GM18870 (cell line): ENCODE data around the gene WT1.
"Not testable (repeated sequence)": the region's sequence is repeated elsewhere in the genome, so short reads cannot be mapped to it uniquely, and the experiment has no call there.

ENCODE experiments used
- ATAC-seq: cut with Tn5 transposase; IDR thresholded peaks from one replicate; pipeline ENCODE4 v1.9.1; 2021; ENCODE audit warnings: moderate library complexity; ENCODE audit not compliant: unreplicated experiment

Gene WT1

GRCh38 chr11:32388871-32389770 lies 46.2 kb downstream of the WT1 start:
- ATAC-seq, result no peak

GRCh38 chr11:32388365-32388764 lies 47.0 kb downstream of the WT1 start:
- ATAC-seq, result no peak

- no peak for ATAC-seq
Observed at GRCh38 chr11:32387411-32387810, 47.9 kb downstream of the WT1 start.

DNA sequence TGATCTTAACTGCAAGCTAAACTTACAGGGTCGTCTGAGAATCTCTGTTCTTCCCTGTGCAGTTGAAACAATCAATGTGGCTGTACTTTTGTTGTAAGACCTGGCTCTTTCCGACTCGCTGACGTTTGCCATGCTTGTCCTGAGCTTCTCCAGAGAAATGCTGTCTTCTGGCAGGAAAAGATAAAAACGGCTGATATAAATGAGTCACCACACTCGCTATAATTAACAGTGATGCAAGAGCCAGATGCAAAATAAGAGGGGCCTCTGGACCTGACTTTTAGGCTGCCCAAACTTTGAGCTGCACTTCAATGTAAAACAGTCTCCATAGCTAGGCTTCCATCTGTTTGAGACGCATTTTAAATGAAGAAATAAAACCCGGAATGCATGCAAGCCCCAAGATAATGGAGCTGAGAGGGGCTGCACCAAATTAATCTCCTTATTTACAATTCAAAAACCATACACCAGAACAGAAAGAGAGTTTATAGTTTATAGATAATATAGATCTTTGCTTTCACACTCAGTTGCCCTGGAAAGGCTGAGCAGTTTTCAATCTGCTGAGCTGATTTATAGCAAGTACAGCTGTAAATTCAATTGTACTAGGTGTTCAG lies 48.5 kb downstream of the WT1 start:
- ATAC-seq, result no peak

DNA sequence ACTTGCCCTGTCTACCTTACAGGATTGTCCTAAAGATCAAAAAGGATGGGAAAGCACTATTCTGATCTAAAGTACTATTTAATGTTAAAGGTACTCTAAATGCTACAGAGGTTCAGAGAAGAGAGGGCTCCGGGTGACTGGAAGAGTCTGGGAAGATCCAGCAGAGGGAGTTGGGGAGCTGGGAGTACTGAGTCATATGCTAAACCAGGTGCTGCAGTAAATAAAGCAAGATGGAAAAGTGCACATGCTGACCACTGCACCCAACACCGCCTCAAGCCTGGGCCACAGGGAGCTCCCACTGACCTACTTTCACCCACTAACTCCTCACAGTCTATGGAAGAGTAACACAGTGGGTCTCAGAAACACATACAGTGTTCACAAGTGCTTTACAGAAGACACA lies 49.3 kb downstream of the WT1 start:
- ATAC-seq, result no peak

DNA sequence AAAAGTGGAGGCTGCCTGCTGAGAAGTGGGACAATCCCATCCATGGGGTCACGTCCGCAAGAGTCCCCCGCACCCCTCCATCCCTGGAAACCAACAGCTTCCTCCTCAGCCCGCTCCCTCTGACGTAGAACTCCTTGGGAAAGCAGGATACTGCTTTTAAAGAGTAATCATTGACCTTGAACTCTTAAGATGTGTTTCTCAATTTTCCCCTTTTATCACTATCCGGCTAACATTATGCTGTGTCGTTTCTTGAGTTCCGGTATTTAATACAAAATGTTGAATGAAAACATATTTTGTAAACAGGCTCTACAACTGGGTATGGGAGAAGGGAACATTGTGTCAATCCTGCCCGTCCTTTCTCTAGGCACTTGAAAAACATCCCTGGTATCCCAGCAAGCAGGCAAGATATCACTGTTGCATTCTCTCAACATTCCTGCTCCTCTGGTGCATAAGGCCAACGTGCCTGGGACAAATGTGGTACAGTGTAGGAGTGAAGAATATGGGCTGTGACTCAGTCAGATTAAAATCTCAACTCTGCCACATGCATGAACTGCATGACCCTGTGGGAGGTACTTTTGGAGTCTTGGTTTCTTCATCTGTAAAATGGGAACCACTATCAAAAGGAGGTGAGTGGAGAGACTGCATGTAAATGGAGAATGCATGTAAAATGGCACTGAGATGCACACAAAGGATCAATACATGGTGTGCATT lies 52.8 kb downstream of the WT1 start:
- no peak for ATAC-seq

DNA sequence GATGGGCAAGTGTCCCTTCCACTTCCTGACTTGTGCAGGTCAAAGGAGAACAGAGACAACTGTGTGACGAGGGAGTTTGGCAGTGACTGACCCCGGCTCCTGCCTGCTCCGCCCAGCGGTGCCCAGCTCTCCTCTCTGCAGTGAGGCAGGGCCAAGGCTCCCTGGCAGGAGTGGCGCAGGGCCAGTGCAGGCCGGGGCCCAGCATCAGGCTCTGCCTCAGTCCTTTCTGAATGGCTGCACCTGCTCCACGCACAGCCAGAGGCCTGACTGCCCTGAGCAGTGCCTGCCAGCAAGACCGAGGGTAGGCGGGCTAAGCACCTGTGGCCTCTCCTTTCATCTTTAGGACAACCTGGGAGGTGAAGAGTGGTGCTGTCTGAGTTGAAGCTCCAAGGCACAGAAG lies 54.2 kb downstream of the WT1 start:
- no peak for ATAC-seq

GRCh38 chr11:32379719-32380118 lies 55.6 kb downstream of the WT1 start:
- ATAC-seq, result no peak

- no peak for ATAC-seq
Observed at GRCh38 chr11:32375826-32376225, 59.5 kb downstream of the WT1 start.

- ATAC-seq, result no peak
Observed at GRCh38 chr11:32374261-32374711, 61.1 kb downstream of the WT1 start.

- ATAC-seq, result not testable (repeated sequence)
Observed at GRCh38 chr11:32369987-32370386, 65.4 kb downstream of the WT1 start.

GRCh38 chr11:32366666-32367065 lies 68.7 kb downstream of the WT1 start:
- ATAC-seq, result no peak

DNA sequence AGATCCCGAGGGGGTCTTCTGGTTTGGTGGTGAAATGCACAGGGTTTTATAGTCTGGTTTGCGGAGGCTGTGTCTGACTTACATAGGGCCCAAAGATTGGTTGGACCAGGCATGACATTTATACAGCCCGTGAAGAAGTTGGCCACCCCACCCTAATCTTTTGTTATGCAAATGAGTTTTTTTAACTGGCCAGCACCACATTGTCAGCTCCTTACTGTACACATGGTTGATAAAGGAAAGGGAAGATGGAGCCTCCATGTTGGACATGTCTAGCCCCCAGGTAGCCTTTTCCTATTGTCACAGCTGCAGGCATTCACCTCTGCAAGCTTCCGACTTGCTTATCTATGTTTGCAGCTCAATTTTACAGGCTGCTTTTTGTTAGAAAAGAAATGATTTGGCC lies 70.1 kb downstream of the WT1 start:
- no peak for ATAC-seq

DNA sequence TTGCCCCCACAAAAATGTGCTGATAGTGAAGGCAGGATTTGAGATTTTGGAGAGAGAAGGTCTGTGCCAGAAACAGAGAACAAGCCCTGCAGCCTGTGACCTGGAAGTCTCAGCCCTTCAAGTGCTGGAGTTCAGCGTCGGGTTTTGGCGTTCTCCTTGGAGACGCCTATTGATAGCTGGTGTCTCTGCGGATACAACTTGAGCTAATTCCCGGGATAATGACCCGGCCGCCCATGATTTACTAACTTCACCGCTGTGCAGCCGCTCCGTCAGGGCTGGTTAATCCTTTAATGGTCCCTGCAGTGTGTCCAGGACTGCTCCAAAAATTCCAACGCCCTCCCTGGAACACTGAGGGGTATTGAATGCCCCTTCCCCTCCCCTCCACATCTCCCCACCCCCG lies 76.6 kb downstream of the WT1 start:
- no peak for ATAC-seq

- ATAC-seq, result no peak
Observed at GRCh38 chr11:32353884-32354283, 81.5 kb downstream of the WT1 start.

DNA sequence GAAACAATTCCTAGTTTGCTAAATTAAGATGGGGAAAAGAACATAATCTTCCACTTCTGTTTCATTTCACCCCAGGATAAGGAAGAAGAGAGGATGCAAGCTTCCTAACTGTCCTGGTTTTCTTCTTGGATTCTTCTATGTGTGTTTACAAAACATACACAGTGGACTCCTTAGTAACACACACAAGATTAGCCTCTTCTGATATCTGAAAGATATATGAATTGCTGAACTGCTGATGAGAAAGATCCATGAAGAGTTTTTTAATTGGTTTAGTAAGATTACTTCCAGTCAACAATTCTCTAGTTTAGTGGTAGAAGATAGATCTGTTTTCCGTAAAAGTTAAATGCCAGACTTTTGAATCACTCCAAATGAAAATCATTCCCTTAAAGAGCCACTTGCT lies 86.8 kb downstream of the WT1 start:
- ATAC-seq, result no peak

DNA sequence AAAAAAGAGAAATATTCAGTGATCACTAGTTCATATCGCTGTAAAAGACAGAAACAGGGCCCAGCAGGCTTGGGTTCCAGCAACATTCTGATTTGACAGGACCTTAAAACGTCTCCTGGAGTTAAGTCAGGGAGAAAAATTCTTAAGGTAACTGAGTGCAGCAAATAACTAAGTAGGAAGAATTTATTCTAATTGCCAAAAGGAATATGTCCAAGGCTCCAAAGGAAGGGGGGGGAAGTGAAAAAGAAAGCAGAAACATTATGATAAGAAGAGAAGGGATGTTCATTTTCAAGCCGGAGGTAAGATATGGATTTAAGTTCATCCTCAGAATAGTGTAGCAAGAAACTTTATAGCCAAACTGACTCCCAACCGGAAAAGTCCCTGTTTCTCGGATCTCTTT lies 90.4 kb downstream of the WT1 start:
- ATAC-seq, result no peak

DNA sequence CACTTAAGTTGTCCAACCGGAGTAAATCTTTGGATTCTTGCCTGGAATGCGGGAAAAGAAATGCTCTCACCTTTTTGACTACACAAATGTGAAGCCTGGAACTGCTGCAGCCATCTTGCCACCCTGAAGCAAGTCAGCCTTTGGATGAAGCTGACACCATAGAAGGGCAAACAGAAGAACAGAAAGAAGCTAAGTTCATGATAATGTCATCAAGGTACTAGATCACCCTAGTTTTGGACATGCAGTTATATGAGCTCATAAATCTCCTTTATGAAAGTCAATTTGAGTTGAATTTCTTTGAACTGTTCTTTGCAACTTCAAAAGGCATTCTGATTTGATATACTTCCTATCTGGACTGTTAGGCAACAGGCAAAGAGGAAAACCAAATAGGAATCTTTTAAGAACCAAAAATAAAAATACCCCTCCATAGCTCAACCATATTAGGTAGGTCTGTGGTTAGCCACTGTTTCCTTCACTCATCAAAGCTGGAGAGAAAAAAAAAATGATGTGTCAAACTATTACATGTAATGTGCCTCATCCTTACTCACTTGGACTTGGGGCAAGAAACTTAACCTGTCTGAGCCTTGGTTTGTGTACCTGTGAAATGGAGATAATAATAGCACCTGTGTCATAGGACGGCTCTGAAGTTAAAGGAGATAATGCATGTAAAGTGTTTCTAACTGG lies 91.9 kb downstream of the WT1 start:
- no peak for ATAC-seq

GRCh38 chr11:32341620-32342613 lies 93.4 kb downstream of the WT1 start:
- no peak for ATAC-seq

GRCh38 chr11:32340181-32340580 lies 95.2 kb downstream of the WT1 start:
- no peak for ATAC-seq
